K562 (cell line): ENCODE data around the gene ZNF556. TPM values are rescaled to one million over a fixed set of nuclear protein-coding genes. Genes with fewer than 3 reads are reported as not detected.

ENCODE experiments used
- CAMTA2 ChIP-seq: fragments of 250-450 bp; sonication (Bioruptor Pico); conservative IDR thresholded peaks from 2 replicates; pipeline ENCODE4 v1.5.1; 2022
- HCFC1 ChIP-seq: IDR thresholded peaks from 2 replicates; pipeline ENCODE4 v1.6.1; 2012; ENCODE audit warnings: low read depth, low read length, improper control_type of control experiment
- HEY1 ChIP-seq: fragments of 250-450 bp; sonication (Bioruptor Pico); IDR thresholded peaks from 2 replicates; pipeline ENCODE4 v1.5.0; 2020; ENCODE audit warnings: mild to moderate bottlenecking, moderate library complexity, borderline replicate concordance
- RBFOX2 ChIP-seq: fragments of 200-400 bp; formaldehyde crosslinking; IDR thresholded peaks from 2 replicates; pipeline ENCODE4 v1.6.1; 2017; ENCODE audit warnings: low read depth, mild to moderate bottlenecking, low read length, moderate library complexity
- TCF3 ChIP-seq: sonication (generic); formaldehyde crosslinking; IDR thresholded peaks from 2 replicates; pipeline ENCODE4 v1.4.0; 2020; ENCODE audit warnings: mild to moderate bottlenecking, missing genetic modification reagents
- THRA ChIP-seq: fragments of 450-650 bp; IDR thresholded peaks from 2 replicates; pipeline ENCODE4 v1.6.1; 2017; ENCODE audit warnings: mild to moderate bottlenecking, moderate library complexity
- TOE1 ChIP-seq, 2 experiments: fragments of 450-650 bp in 1 of 2; sonication (generic) in 1 of 2; formaldehyde crosslinking in 1 of 2; IDR thresholded peaks; 2 replicates each; pipeline versions ENCODE4 v1.7.1 to v1.8.0; 2016 to 2022; ENCODE audit warnings: borderline replicate concordance in 2 of 2, mild to moderate bottlenecking in 2 of 2, antibody characterized with exemption in 1 of 2, inconsistent platforms in 1 of 2, low read depth in 1 of 2, missing genetic modification reagents in 1 of 2, moderate library complexity in 1 of 2
- XRCC4 ChIP-seq: IDR thresholded peaks from one replicate; pipeline ENCODE4 v1.6.1; 2011; ENCODE audit not compliant: insufficient read depth, insufficient read length; ENCODE audit errors: extremely low read depth
- ZBTB1 ChIP-seq: sonication (generic); formaldehyde crosslinking; IDR thresholded peaks from 2 replicates; pipeline ENCODE4 v1.8.1; 2023; ENCODE audit warnings: missing genetic modification reagents, low read depth, mild to moderate bottlenecking, borderline replicate concordance
- ZEB2 ChIP-seq: fragments of 450-650 bp; IDR thresholded peaks from 2 replicates; pipeline ENCODE4 v1.6.1; 2016
- ZNF407 ChIP-seq: fragments of 450-650 bp; IDR thresholded peaks from 2 replicates; pipeline ENCODE4 v1.6.1; 2016; ENCODE audit warnings: low read depth
- polyA plus RNA-seq, 8 experiments: library from polyadenylated mRNA; depleted of rRNA in 4 of 8; stranded (reverse) in 5 of 8; unstranded in 3 of 8; fragments of >200 nt; fragmentation: Nextera tagmentation in 2 of 8; fragmentation: Illumina TruSeq in 1 of 8; extraction: Ambion mirVana in 2 of 8; extraction: Trizol in 1 of 8; gene quantifications; 2 replicates each; pipeline versions ENCODE4 v1.2.1 to v1.2.3, GENCODE V29; 2011 to 2014; ENCODE audit warnings: inconsistent platforms in 1 of 8, missing spikeins in 1 of 8
- total RNA-seq, 7 experiments: library from RNA; depleted of rRNA in 6 of 7; stranded (reverse); fragments of >200 nt in 6 of 7; fragmentation: Illumina TruSeq in 2 of 7; extraction: Trizol in 2 of 7; gene quantifications; 2 replicates each; pipeline versions ENCODE4 v1.2.1 to v1.2.3, GENCODE V29; 2011 to 2021; ENCODE audit warnings: low replicate concordance in 1 of 7
- TF ChIP-seq, protein P1 (sequence below): sonication (generic); formaldehyde crosslinking; IDR thresholded peaks from 2 replicates; pipeline ENCODE4 v1.8.0; 2022; ENCODE audit warnings: missing genetic modification reagents, mild to moderate bottlenecking, borderline replicate concordance

ZNF556 gene
- total and polyA plus RNA-seq, 9 of the 15 experiments (the other 6 are each of a cell fraction or from before 2014, with no cell fraction given), result 0.01 to 0.36 (median 0.10) TPM; not detected in 1

GRCh38 chr19:2819540-2820111, 47.5 kb upstream of the ZNF556 start, which contains the start of gene ZNF554 (continued):
- TF ChIP-seq, protein P1, sequence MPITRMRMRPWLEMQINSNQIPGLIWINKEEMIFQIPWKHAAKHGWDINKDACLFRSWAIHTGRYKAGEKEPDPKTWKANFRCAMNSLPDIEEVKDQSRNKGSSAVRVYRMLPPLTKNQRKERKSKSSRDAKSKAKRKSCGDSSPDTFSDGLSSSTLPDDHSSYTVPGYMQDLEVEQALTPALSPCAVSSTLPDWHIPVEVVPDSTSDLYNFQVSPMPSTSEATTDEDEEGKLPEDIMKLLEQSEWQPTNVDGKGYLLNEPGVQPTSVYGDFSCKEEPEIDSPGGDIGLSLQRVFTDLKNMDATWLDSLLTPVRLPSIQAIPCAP (CRISPR knock-in tag), result no peak
- TF ChIP-seq ZEB2, result no peak
- TF ChIP-seq CAMTA2 (CRISPR knock-in tag), result no peak
- TF ChIP-seq XRCC4, result no peak
- TF ChIP-seq TCF3 (CRISPR knock-in tag), result peak; percentile 39; the same call in 1 of the 2 replicates
- TF ChIP-seq RBFOX2, result peak; percentile 70
- no peak for TF ChIP-seq ZNF407
- peak; percentile 100 for TF ChIP-seq HCFC1
- TF ChIP-seq HEY1, result no peak
- no peak for TF ChIP-seq THRA
- TF ChIP-seq ZBTB1 (CRISPR knock-in tag), result 0 out of 2 replicates have a peak, but pooled peaks have one; percentile 22
- TF ChIP-seq TOE1 (IDR thresholded peaks at IDR 0.05; ENCODE audit: borderline replicate concordance), result peak; percentile 45; the same call in 1 of the 2 replicates
- TF ChIP-seq TOE1 (CRISPR knock-in tag; IDR thresholded peaks at IDR 0.05; ENCODE audit: borderline replicate concordance, low read depth), result 0 out of 2 replicates have a peak, but pooled peaks have one; percentile 75
